A549 (cell line): Measurements from ENCODE around the gene HCN2.

ENCODE experiments used
- CBX2 ChIP-seq: fragments of 200-600 bp; sonication (generic); IDR thresholded peaks from 2 replicates; pipeline ENCODE4 v1.6.1; 2016; ENCODE audit warnings: low read depth, mild to moderate bottlenecking, borderline replicate concordance
- ESRRA ChIP-seq: fragments of 150-350 bp; IDR thresholded peaks from 2 replicates; pipeline ENCODE4 v1.6.1; 2014; ENCODE audit warnings: mild to moderate bottlenecking, low read length, borderline replicate concordance
- HDAC2 ChIP-seq: fragments of 200-600 bp; sonication (generic); IDR thresholded peaks from 2 replicates; pipeline ENCODE4 v1.6.1; 2016
- MAFK ChIP-seq: fragments of 450-650 bp; IDR thresholded peaks from 2 replicates; pipeline ENCODE4 v1.6.1; 2014; ENCODE audit not compliant: partially characterized antibody
- MAX ChIP-seq: IDR thresholded peaks from 2 replicates; pipeline ENCODE4 v1.6.1; 2012
- MYC ChIP-seq: IDR thresholded peaks from 2 replicates; pipeline ENCODE4 v1.6.1; 2012; ENCODE audit warnings: mild to moderate bottlenecking, inconsistent platforms, low read length, improper control_type of control experiment, borderline replicate concordance
- PHF8 ChIP-seq: fragments of 200-600 bp; sonication (generic); IDR thresholded peaks from 2 replicates; pipeline ENCODE4 v1.6.1; 2016; ENCODE audit warnings: low read depth, mild to moderate bottlenecking, antibody characterized with exemption, moderate library complexity, borderline replicate concordance
- SMC3 ChIP-seq: fragments of >200 bp; sonication (Bioruptor Twin); formaldehyde crosslinking; IDR thresholded peaks from 3 replicates; pipeline ENCODE4 v1.6.1; 2018; ENCODE audit warnings: inconsistent platforms
- TF ChIP-seq, protein P1 (sequence below): fragments of >200 bp; sonication (Bioruptor Twin); formaldehyde crosslinking; IDR thresholded peaks from 3 replicates; pipeline ENCODE4 v1.5.1; 2016
- TF ChIP-seq, protein P2 (sequence below): fragments of 150-350 bp; IDR thresholded peaks from 2 replicates; pipeline ENCODE4 v1.6.1; 2014; ENCODE audit warnings: low read depth, mild to moderate bottlenecking, low read length
- TF ChIP-seq, protein P3 (sequence below): fragments of 250-450 bp; sonication (Bioruptor Pico); IDR thresholded peaks from 2 replicates; pipeline ENCODE4 v1.5.0; 2021; ENCODE audit warnings: mild to moderate bottlenecking, moderate library complexity, borderline replicate concordance
- TF ChIP-seq, protein P4 (sequence below): fragments of 450-650 bp; IDR thresholded peaks from 2 replicates; pipeline ENCODE4 v1.6.1; 2014; ENCODE audit warnings: antibody characterized with exemption

GRCh38 chr19:610801-611480 lies 21.3 kb downstream of the HCN2 start:
- TF ChIP-seq SMC3, result no peak
- TF ChIP-seq ESRRA, result no peak
- TF ChIP-seq, protein P1, sequence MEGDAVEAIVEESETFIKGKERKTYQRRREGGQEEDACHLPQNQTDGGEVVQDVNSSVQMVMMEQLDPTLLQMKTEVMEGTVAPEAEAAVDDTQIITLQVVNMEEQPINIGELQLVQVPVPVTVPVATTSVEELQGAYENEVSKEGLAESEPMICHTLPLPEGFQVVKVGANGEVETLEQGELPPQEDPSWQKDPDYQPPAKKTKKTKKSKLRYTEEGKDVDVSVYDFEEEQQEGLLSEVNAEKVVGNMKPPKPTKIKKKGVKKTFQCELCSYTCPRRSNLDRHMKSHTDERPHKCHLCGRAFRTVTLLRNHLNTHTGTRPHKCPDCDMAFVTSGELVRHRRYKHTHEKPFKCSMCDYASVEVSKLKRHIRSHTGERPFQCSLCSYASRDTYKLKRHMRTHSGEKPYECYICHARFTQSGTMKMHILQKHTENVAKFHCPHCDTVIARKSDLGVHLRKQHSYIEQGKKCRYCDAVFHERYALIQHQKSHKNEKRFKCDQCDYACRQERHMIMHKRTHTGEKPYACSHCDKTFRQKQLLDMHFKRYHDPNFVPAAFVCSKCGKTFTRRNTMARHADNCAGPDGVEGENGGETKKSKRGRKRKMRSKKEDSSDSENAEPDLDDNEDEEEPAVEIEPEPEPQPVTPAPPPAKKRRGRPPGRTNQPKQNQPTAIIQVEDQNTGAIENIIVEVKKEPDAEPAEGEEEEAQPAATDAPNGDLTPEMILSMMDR, result no peak
- no peak for TF ChIP-seq MYC
- TF ChIP-seq PHF8, result no peak
- TF ChIP-seq MAFK, result no peak
- no peak for TF ChIP-seq CBX2
- TF ChIP-seq MAX, result no peak
- TF ChIP-seq, protein P2, sequence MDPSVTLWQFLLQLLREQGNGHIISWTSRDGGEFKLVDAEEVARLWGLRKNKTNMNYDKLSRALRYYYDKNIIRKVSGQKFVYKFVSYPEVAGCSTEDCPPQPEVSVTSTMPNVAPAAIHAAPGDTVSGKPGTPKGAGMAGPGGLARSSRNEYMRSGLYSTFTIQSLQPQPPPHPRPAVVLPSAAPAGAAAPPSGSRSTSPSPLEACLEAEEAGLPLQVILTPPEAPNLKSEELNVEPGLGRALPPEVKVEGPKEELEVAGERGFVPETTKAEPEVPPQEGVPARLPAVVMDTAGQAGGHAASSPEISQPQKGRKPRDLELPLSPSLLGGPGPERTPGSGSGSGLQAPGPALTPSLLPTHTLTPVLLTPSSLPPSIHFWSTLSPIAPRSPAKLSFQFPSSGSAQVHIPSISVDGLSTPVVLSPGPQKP, result no peak
- TF ChIP-seq, protein P3, sequence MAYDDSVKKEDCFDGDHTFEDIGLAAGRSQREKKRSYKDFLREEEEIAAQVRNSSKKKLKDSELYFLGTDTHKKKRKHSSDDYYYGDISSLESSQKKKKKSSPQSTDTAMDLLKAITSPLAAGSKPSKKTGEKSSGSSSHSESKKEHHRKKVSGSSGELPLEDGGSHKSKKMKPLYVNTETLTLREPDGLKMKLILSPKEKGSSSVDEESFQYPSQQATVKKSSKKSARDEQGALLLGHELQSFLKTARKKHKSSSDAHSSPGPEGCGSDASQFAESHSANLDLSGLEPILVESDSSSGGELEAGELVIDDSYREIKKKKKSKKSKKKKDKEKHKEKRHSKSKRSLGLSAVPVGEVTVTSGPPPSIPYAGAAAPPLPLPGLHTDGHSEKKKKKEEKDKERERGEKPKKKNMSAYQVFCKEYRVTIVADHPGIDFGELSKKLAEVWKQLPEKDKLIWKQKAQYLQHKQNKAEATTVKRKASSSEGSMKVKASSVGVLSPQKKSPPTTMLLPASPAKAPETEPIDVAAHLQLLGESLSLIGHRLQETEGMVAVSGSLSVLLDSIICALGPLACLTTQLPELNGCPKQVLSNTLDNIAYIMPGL (CRISPR knock-in tag), result no peak
- TF ChIP-seq, protein P4, sequence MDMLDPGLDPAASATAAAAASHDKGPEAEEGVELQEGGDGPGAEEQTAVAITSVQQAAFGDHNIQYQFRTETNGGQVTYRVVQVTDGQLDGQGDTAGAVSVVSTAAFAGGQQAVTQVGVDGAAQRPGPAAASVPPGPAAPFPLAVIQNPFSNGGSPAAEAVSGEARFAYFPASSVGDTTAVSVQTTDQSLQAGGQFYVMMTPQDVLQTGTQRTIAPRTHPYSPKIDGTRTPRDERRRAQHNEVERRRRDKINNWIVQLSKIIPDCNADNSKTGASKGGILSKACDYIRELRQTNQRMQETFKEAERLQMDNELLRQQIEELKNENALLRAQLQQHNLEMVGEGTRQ, result no peak
- no peak for TF ChIP-seq HDAC2
